HG03342 (cell line): ENCODE measurements around the gene FAM98C.
"Not testable (repeated sequence)": the region's sequence is repeated elsewhere in the genome, so short reads cannot be mapped to it uniquely, and the experiment has no call there.

Experiments used
- ATAC-seq: cut with Tn5 transposase; IDR thresholded peaks from one replicate; pipeline ENCODE4 v1.9.1; 2021; ENCODE audit warnings: mild to moderate bottlenecking, moderate library complexity; ENCODE audit not compliant: unreplicated experiment

FAM98C gene

DNA sequence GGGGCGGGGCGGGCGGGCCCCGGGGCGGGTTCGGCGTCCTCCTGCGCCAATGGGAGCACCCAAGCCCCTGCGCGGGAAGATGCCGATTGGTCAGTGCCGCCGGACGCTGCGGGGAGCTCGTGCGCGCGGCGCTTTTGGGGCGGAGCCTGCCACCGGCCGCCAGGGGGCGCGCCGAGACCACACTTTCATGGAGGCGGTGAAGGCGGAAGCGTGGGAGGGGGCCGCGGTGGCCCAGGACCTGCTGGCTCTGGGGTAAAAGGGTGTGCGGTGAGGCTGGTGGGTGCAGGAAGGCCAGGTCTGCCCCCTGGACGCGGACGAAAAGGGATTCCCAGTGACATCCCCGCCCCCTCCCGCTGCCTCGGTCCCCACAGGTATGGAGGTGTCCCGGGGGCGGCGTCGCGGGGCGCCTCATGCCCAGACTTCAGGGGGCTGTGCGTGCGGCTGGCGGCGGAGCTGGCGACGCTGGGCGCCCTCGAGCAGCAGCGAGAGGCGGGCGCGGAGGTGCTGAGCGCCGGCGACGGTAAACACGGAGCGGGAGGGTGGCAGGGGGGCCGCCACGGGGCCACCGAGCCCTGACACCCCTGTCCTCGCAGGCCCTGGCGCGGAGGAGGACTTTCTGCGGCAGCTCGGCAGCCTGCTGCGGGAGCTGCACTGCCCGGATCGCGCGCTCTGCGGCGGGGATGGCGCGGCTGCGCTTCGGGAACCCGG is at the start of gene FAM98C:
Gene FAM98C (plus strand): TSS at position 127 of the 708 bp plus-strand sequence. CDS start 61 bp downstream, at position 188.
- peak; percentile 90 for ATAC-seq

DNA sequence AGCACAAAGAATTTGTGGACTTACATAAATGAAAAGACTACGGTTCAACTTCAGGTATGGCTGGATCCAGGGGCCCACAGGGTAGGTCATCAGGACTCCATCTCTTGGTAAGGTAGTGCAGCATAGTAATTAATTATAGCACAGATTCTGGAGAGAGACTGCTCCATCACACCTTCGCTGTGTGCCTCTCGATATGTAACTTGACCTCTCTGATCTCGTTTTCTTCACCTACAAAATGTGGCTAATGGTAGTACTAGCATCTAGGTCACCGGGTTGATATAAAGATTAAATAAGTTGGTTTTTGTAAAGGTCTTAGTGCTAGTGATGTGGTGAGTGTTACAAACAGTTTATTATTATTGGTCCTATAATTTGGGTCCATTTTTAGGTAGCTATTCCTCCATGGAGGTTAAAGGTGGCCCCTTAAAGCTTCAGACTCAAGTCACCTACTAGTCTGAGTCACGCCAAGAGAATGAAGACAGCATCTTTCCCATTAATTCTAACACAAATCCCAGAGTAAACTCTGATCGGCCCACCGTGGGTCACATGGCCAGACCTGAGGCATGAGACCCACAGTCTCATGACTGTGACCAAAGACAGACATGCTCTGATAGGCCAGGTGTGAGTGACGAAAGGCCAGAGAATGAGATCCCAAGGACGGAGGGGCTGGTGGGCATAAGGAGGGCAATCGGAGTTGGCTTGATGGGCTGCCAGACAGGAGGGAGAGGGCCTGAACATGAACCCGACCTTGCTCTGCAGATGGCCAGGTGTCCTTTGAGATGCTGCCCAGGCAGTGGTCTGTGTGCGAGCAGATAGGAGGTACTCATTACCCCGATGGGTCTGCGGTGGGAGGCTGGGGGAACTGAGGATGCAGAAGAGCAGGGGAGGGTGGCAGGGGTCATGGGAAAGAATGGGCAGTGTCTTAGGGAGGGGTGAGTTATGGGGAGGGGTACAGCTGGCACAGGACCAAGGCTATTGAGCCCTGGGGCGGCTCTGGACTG is 46.9 kb upstream of the FAM98C start:
- ATAC-seq: no peak

DNA sequence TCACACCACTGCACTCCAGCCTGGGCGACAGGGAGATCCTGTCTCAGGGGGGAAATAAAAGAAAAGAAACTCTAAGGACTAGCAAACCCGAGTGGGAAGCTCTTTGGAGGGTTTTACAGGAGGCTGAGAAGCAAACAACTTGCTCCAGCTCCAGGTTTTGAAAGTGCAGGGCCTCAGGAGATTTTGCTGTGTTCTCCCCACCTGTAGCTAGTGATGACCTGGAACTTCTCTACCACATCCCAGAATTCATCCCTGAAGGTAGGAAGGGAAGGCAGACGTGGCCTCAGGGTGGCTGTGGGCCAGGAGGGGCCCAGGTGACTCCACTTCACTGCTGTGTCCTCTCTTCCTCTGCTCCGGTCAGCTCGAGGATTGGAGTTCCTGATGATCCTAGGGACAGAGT is 44.8 kb upstream of the FAM98C start:
- no peak for ATAC-seq

DNA sequence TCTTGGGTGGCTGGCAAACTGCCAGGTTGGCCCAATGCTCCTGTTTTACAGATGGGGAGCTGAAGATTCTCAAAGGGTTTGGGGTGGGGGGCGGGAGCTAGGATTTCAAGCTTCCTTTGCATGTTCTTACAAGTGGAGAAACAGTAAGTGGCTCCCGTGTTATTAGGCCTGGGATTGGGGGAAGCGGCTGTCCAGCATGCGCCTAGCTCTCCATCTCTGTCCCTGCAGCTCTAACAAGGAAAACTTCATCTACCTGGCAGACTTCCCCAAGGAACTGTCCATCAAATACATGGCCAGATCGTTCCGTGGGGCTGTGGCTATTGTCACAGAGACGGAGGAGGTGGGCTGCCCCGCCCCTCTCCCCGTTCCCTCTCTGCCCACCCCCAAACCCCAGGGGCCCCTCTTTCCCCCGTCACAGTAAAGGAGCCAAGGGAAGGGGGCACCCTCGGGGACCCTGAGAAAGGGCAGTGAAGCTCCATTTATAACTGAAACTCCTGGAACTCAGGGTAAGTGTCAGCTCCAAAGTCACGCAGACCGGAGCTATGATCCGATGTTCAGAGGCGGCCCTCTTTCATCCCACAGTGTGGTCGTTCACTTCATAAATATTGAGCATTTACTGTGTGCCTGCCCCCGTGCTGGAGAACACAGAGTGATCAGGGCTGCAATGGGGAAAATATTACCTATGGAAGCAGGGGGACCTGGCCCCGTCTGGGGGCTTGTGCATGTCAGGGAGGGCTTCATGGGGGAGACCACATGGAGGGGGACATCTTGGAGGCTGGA is 43.5 kb upstream of the FAM98C start:
- no peak for ATAC-seq

DNA sequence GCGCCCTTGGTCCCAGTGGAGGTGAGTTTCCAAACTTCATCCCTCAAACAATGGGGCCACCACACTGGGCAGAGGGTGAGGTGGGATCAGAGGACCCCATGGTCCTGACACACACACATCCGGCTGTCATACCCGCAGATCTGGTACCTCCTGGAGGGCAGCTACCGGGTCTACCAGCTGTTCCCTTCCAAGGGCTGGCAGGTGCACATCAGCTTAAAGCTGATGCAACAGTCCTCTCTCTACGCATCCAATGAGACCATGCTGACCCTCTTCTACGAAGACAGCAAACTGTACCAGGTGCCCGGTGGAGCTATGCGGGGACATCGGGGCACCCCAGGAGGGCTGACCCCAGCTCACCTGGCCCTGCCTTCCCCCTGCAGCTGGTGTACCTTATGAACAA is 42.5 kb upstream of the FAM98C start:
- ATAC-seq: no peak

DNA sequence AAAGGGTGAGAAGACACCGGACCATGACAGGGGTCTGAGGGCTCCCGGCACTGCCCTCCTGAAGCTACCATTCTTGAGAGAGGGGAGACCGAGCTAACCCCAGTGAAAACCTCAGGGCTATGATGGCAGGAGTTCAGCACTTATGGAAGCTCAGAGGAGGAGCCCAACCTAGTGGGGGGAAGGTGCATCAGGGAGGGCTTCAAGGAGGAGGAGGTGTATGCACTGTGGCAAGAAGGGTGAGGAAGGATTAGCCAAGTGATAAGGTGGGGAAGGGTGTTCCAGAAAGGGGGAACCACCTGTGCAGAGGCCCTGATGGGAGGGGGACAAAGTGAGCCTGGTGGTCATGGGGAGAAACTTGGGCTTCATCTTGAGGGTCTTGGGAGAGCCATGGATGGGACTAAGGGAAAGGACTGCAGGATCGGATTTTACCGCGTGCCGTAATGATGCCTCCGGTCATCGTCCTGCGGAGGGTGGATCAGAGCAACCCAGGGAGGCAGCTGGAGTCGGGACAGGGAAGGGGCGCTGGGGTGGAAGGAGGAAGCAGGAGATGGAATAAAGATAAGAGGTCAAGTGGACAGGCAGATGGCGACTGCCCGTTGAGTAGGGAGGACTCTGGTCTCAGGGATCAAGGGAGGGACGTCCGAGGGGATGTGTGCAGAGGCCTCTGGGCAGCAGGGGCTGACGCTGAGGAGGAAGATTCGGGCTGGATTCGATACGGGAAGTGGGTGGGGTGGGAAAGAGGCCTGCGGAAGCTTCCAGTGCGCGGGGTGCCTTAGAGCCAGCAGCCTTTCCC is 41.9 kb upstream of the FAM98C start:
- ATAC-seq: no peak

DNA sequence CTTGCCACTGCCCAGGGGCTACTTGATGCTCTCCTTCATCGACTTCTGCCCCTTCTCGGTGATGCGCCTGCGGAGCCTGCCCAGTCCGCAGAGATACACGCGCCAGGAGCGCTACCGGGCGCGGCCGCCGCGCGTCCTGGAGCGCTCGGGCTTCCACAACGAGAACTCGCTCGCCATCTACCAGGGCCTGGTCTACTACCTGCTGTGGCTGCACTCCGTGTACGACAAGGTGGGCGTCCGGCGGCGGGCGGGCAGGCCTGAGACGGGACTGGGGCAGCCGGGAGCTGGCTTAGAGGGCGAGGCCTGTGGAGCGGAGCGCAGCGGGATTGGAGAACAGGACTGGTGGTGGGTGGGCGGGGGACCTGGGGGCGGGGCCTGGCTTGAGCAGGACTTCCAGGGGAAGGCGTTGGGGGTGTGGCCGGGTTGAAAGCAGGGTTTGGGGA is 41.2 kb upstream of the FAM98C start:
- peak; percentile 60 for ATAC-seq

DNA sequence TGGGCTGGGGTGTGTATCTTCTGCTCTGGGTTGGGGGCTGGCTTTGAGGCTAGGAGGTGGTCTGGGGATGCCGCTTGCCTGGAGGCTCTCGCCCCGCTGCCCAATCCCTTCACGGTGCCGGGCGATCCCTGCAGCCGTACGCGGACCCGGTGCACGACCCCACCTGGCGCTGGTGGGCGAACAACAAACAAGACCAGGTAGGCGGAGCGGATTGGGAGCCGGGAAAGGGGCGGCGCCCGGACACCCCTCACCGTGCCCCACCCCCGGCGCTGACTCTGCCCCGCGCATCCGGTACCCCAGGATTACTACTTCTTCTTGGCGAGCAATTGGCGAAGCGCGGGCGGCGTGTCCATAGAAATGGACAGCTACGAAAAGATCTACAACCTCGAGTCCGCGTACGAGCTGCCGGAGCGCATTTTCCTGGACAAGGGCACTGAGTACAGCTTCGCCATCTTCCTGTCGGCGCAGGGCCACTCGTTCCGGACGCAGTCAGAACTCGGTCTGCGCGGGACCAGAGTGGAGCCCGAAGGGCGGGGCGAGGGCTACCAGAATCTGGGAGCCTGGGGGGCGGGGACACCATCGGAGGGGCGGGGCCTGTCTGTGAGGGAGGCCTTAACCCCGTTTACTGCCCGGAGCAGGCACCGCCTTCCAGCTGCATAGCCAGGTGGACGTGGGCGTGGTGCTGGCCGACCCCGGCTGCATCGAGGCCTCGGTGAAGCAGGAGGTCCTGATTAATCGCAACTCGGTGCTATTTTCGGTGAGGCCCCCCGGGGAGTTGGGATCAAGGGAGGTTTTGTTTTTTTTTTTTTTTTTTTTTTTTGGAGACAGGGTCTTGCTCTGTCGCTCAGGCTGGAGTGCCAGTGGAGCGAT is 40.6 kb upstream of the FAM98C start:
- ATAC-seq: peak; percentile 40

DNA sequence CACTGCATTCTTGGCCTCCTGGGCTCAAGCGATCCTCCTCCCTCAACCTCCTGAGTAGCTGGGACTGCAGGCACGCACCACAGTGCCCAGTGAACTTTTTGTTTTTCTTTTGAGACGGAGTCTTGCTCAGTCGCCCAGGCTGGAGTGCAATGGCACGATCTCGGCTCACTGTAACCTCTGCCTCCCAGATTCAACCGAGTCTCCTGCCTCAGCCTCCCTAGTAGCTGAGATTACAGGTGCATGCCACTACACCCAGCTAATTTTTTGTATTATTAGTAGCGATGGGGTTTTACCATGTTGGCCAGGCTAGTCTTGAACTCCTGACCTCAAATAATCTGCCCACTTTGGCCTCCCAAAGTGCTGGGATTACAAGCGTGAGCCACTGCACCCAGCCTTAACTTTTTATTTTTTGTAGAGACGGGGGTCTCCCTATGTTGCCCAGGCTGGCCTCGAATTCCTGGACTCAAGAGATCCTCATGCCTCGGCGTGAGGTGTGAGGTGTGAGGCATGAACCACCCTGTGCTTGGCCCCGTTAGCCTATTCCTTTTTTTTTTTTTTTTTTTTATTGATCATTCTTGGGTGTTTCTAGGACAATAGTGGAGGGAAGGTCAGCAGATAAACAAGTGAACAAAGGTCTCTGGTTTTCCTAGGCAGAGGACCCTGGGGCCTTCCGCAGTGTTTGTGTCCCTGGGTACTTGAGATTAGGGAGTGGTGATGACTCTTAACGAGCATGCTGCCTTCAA is 39.8 kb upstream of the FAM98C start:
- not testable (repeated sequence) for ATAC-seq

DNA sequence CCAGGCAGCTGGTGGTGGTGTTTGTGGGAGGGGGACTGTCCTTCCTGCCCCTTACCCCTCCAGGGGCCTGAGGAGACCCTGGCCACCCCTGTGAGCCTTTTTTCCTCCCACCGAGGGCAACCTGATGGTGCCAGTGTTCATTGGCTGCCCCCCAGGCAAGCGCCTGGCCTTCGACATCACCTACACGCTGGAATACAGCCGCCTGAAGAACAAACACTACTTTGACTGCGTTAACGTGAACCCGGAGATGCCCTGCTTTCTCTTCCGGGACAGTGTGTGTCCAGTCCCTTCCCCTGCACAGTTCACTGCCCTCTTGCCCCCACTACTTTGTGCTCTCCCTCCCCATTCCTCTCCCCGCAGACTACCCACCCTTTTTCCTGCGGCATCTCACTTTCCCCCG is 35.9 kb upstream of the FAM98C start:
- ATAC-seq: no peak

DNA sequence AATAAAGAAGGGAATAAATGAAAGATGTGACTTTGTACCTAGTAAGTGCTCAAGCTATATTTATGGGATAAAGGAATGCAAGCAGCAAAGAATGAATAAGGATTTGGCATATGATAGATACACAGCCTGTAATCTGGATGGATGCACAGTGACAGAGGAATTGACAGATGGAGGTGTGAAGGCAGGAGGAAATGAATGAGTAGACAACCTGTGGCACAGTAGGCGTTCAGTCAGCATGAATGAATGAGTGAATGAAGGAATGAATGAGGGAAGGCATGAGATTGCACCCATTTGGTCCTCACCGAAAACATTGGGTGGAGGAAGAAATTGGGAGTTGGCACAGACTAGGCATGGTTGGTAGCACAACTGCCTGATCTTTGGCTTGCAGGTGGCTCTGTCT is 33.3 kb upstream of the FAM98C start:
- no peak for ATAC-seq

DNA sequence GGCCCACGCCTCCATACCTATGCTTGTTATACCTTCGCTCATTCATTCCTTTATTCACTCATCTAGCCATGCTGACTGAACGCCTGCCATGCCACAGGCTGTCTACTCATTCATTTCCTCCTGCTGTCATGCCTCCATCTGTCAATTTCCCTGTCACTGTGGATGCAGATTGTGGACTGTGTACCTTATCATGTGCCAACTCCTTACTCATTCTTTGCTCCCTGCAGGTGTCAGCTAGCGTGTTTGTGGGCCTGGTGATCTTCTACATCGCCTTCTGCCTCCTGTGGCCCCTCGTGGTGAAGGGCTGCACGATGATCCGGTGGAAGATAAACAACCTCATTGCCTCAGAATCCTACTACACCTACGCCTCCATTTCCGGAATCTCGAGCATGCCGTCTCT is 32.6 kb upstream of the FAM98C start:
- no peak for ATAC-seq

DNA sequence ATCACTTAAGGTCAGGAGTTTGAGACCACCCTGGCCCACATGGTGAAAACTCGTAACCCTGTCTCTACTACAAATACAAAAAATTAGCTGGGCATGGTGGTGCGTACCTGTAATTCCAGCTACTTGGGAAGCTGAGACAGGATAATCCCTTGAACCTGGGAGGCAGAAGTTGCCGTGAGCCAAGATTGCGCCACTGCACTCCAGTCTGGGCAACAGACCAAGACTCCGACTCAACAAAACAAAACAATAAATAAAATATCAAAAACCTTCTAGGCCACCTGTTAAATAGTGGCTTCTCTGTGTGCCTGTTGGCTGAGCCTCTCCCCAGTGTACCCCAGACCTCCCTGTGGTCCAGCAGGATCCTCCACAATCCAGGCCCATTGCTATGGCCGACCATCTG is 31.8 kb upstream of the FAM98C start:
- no peak for ATAC-seq

DNA sequence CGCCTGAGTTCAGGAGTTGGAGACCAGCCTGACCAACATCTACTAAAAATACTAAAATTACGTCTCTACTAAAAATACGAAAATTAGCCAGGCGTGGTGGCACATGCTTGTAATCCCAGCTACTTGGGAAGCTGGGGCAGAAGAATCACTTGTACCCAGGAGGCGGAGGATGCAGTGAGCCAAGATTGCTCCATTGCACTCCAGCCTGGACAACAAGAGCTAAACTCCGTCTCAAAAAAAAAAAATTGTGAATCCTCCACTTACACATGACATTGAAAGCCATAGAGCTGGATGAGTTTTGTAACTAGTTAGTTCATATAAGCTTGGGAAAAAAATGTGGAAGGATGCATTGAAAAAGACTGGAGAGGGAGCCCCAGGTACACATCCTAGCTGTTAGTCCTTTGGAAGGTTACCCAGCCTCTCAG is 29.0 kb upstream of the FAM98C start:
- ATAC-seq: no peak

DNA sequence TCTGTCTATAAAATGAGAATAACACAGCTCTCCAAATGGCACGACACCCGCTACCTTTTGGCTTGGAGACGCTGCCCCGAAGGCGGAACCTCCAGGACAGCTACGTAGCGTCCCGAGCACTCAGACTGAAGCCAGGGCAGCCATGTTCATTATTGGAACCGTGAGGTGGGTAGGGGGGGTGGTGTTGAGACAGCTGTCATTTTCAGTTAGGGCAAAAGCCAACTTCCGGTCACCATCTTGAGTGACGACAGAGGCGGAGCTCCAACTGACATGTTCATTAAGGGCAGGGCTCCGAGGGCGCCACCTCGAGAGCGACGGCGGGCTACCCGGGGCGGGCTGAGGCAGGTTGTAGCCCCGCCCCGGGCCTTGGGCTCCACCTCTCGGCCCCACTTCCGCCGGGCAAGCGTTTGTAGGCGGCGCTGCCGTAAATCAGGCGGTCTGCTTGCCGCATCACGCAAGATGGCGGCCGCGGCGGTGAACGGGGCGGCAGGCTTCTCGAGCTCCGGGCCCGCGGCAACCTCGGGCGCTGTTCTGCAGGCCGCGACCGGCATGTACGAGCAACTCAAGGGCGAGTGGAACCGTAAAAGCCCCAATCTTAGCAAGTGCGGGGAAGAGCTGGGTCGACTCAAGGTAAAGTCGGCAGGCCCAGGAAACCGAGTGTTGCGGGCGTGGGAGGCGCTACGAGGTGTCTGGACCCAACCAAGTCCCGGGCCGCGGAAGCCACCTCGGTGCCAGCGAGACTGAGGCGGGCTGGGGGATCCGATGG is 28.4 kb upstream of the FAM98C start, which contains the start of gene PSMD8:
Gene PSMD8 (plus strand): TSS at position 240 of the 766 bp plus-strand sequence. CDS start 31 bp downstream, at position 271.
- ATAC-seq: peak; percentile 93

DNA sequence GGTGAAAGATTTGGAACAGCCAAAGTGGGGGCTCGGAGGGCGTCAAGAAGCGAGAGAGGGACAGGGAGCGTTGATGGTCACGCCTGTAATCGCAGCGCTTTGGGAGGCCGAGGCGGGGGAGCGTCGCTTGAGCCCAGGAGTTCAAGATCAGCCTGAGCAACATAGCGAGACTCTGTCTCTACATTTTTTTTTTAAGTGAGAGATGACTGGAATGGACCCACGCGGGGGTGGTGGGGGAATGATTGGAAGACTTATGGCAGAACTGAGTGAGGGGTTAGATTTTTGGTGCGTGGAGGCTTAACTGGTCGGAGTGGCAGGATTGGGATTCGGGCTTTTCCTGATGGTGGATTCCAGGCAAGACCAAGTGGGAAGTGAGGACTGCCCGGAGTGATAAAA is 27.8 kb upstream of the FAM98C start:
- no peak for ATAC-seq

DNA sequence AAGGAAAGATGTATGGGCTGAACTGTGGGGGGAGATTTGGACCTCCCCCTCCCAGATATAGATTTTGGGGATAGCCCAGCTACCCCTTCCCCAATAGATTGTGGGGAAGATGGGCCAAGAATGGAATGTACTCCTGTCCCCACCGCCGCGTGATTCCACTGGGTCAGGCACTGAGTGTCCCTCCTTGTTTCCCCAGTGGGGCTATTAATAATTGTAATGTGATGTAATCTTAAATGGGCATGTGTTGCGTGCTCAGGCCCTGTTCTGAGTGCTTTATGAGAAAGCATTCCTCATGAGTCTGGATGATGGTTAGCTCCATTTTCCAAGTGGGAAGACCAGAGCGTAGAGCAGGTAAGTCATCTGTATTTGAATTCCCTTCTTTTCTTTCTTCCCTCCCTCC is 27.1 kb upstream of the FAM98C start:
- ATAC-seq: no peak

DNA sequence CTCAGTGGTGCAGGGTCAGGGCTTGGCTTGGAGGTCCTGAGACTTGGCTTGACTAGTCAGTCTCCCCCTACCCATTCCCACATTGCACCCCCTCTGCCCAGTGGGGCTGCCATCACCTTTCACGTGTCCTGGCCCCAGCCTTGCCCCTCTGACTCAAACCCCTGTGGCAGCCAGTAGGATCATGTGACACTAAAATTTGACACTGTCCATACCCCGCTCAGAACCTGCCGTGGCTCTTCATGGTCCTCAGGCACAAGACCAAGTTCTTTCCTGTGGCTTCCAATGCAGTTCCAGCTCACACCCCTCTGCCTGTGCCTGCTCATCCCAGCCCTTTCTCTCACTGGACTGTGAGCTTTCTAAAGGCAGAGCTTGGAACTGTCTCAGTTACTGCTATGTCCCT is 26.3 kb upstream of the FAM98C start:
- no peak for ATAC-seq
